CD14-positive monocyte (primary cell): ENCODE data around the gene IL36G. TPM values are rescaled to one million over a fixed set of nuclear protein-coding genes. Genes with fewer than 3 reads are reported as not detected.

Experiments
- DNase-seq, 3 donors: peaks; one replicate each; pipeline ENCODE4 v3.0.0-alpha.2; 2011 to 2022
- H2AFZ ChIP-seq: 2 replicates; pipeline ENCODE4 v1.6.0; 2012; ENCODE audit warnings: mild to moderate bottlenecking, low read depth, low read length, inconsistent platforms; ENCODE audit not compliant: insufficient read depth, poor library complexity, severe bottlenecking
- H3K27ac ChIP-seq, 2 donors: 1 replicate in 1 of 2; 2 replicates in 1 of 2; pipeline ENCODE4 v1.5.1; 2012 to 2013; ENCODE audit warnings: low read length in 2 of 2, control low read depth in 1 of 2, inconsistent platforms in 1 of 2, low read depth in 1 of 2, mild to moderate bottlenecking in 1 of 2
- H3K27me3 ChIP-seq, 2 donors: one replicate each; pipeline versions ENCODE4 v1.6.0 to v1.6.1; 2011 to 2013; ENCODE audit warnings: low read length in 2 of 2; ENCODE audit not compliant: control insufficient read depth in 2 of 2, insufficient read depth in 2 of 2
- H3K36me3 ChIP-seq, 2 donors: replicated peaks in 1 of 2; 1 replicate in 1 of 2; 2 replicates in 1 of 2; pipeline versions ENCODE4 v1.5.1 to v1.6.1; 2012 to 2013; ENCODE audit warnings: low read length in 2 of 2, control low read depth in 1 of 2, inconsistent platforms in 1 of 2, mild to moderate bottlenecking in 1 of 2; ENCODE audit not compliant: insufficient read depth in 2 of 2, control insufficient read depth in 1 of 2
- H3K4me1 ChIP-seq, 2 donors: 1 replicate in 1 of 2; 2 replicates in 1 of 2; pipeline versions ENCODE4 v1.5.1 to v1.6.1; 2012 to 2013; ENCODE audit warnings: low read length in 2 of 2, control low read depth in 1 of 2, inconsistent platforms in 1 of 2, mild to moderate bottlenecking in 1 of 2, moderate library complexity in 1 of 2; ENCODE audit not compliant: insufficient read depth in 2 of 2, control insufficient read depth in 1 of 2
- H3K4me2 ChIP-seq: replicated peaks from 2 replicates; pipeline ENCODE3; 2012; ENCODE audit warnings: low read length, moderate library complexity, mild to moderate bottlenecking; ENCODE audit not compliant: poor library complexity, severe bottlenecking; ENCODE audit errors: extremely low read depth
- H3K4me3 ChIP-seq, 3 experiments: fragments of 200-600 bp in 1 of 3; sonication (generic) in 1 of 3; replicated peaks in 1 of 3; 1 replicate in 2 of 3; 2 replicates in 1 of 3; pipeline ENCODE4 v1.5.1; 2011 to 2013; ENCODE audit warnings: low read length in 3 of 3, mild to moderate bottlenecking in 3 of 3, control low read depth in 2 of 3, low read depth in 2 of 3, inconsistent platforms in 1 of 3, moderate library complexity in 1 of 3
- H3K79me2 ChIP-seq: 2 replicates; pipeline ENCODE4 v1.6.0; 2012; ENCODE audit warnings: mild to moderate bottlenecking, control low read depth, inconsistent platforms, low read length, moderate library complexity; ENCODE audit not compliant: insufficient read depth
- H3K9ac ChIP-seq: 2 replicates; pipeline ENCODE4 v1.6.0; 2017; ENCODE audit warnings: low read length, mild to moderate bottlenecking; ENCODE audit not compliant: insufficient read depth, poor library complexity, severe bottlenecking
- H3K9me3 ChIP-seq, 2 donors: replicated peaks in 1 of 2; 1 replicate in 1 of 2; 2 replicates in 1 of 2; pipeline versions ENCODE4 v1.5.1 to v1.6.1; 2012 to 2013; ENCODE audit warnings: low read length in 2 of 2, control low read depth in 1 of 2; ENCODE audit not compliant: control insufficient read depth in 1 of 2, insufficient read depth in 1 of 2
- H4K20me1 ChIP-seq: 2 replicates; pipeline ENCODE4 v1.6.0; 2012; ENCODE audit warnings: mild to moderate bottlenecking, low read length, control low read depth, moderate library complexity; ENCODE audit not compliant: insufficient read depth
- H3K27ac Mint-ChIP-seq, 7 donors: one replicate each; pipeline ENCODE4 v1.8.0; 2020; ENCODE audit warnings: mild to moderate bottlenecking in 7 of 7, mixed read lengths in 7 of 7, moderate library complexity in 6 of 7, inconsistent platforms in 2 of 7
- H3K27me3 Mint-ChIP-seq, 3 donors: one replicate each; pipeline ENCODE4 v1.8.0; 2021 to 2022; ENCODE audit warnings: low read depth in 3 of 3, mild to moderate bottlenecking in 3 of 3, mixed read lengths in 3 of 3, moderate library complexity in 3 of 3, inconsistent platforms in 1 of 3
- H3K36me3 Mint-ChIP-seq, 2 donors: one replicate each; pipeline ENCODE4 v1.8.0; 2020; ENCODE audit warnings: mixed read lengths in 2 of 2, inconsistent platforms in 1 of 2, mild to moderate bottlenecking in 1 of 2
- H3K4me1 Mint-ChIP-seq: one replicate; pipeline ENCODE4 v1.8.0; 2020; ENCODE audit warnings: mild to moderate bottlenecking, mixed read lengths
- H3K4me3 Mint-ChIP-seq, 2 donors: one replicate each; pipeline ENCODE4 v1.8.0; 2020; ENCODE audit warnings: mild to moderate bottlenecking in 2 of 2, mixed read lengths in 2 of 2, moderate library complexity in 1 of 2
- H3K9me3 Mint-ChIP-seq, 7 donors: one replicate each; pipeline ENCODE4 v1.8.0; 2020 to 2022; ENCODE audit warnings: mixed read lengths in 7 of 7, mild to moderate bottlenecking in 6 of 7, moderate library complexity in 6 of 7, inconsistent platforms in 2 of 7
- CTCF ChIP-seq: fragments of 200-600 bp; IDR thresholded peaks from one replicate; pipeline ENCODE4 v1.8.0; 2022; ENCODE audit warnings: antibody characterized with exemption, mild to moderate bottlenecking
- WGBS: methylation state at CpG from one replicate; pipeline ENCODE4 v1.1.5; 2013; ENCODE audit warnings: missing lambda C conversion rate; ENCODE audit not compliant: insufficient coverage; 5-methylcytosine and 5-hydroxymethylcytosine counted together
- intact Hi-C, 2 donors: fragments of 100-400 bp; cut with micrococcal nuclease; formaldehyde crosslinking; loops; one replicate each; pipeline versions ENCODE4 v1.15.0 to v1.15.1; 2023
- polyA plus RNA-seq, 3 donors: library from polyadenylated mRNA; depleted of rRNA in 1 of 3; unstranded in 2 of 3; stranded (reverse) in 1 of 3; fragments of 300-500 nt in 2 of 3; fragments of >200 nt in 1 of 3; fragmentation: Illumina TruSeq in 2 of 3; gene quantifications; 1 replicate in 2 of 3; 2 replicates in 1 of 3; pipeline ENCODE4 v1.2.3, GENCODE V29; 2012 to 2021

IL36G gene
- polyA plus RNA-seq, 3 donors: not detected

- H3K79me2 ChIP-seq: no peaks in the 10 kb centered on the region
- no peak overlapping the region for H3K4me2 ChIP-seq
- Mint-ChIP-seq H3K4me1 (no peaks in the 10 kb centered on the region), H3K4me3 (no peak overlapping the region), H3K27ac (no peak overlapping the region), H3K36me3 (no peaks in the 10 kb centered on the region), H3K9me3 (peaks cover 0 to 9% (median 2%) of the 10 kb centered on the region in 7 donors), H3K27me3 (peaks cover 0 to 4% (median 4%) of the 10 kb centered on the region in 3 donors)
- intact Hi-C loops: no loop called here
- no peak for DNase-seq
- no peak overlapping the region for H3K27ac ChIP-seq
- no peak overlapping the region for H3K4me3 ChIP-seq
- no peaks in the 10 kb centered on the region for H3K27me3 ChIP-seq
- H4K20me1 ChIP-seq: no peaks in the 10 kb centered on the region
- TF ChIP-seq CTCF: no peak
- H3K9ac ChIP-seq: no peak overlapping the region
- no peaks in the 10 kb centered on the region for H3K36me3 ChIP-seq
- no CpG with 5 or more reads among the region's 1 CpG for WGBS
- H2AFZ ChIP-seq: no peak overlapping the region
- no peaks in the 10 kb centered on the region for H3K4me1 ChIP-seq
- H3K9me3 ChIP-seq: peaks cover 0 to 1% of the 10 kb centered on the region in 2 donors
Measured at GRCh38 chr2:113009622-113010021, 31.8 kb downstream of the IL36G start.

DNA sequence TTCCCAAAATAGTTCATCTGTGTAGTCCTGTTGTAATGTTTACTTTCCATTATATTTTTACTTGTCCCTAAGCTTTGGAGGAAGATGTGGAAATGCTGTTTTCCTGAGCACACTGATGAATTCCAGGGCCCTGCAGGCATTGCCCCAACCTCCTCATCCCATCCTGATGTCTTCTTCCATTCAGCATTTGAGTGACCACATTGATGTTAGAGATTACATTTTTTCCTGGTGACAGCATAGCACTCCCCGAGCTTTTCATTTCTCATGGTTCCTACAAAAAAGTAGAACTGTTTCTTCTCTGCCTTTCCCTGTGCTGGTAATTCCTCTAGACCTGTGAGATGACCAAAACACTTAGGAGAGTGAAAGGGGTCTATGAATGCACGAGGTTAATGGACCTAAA, 32.3 kb downstream of the IL36G start:
- H3K27ac Mint-ChIP-seq: no peak overlapping the region
- Histone ChIP-seq H4K20me1 (no peaks in the 10 kb centered on the region), H3K9me3 (peaks cover 0 to 2% of the 10 kb centered on the region in 2 donors), H3K4me3 (no peak overlapping the region), H3K36me3 (no peaks in the 10 kb centered on the region), H3K9ac (no peak overlapping the region), H3K4me2 (no peak overlapping the region), H2AFZ (no peak overlapping the region), H3K27me3 (no peaks in the 10 kb centered on the region), H3K79me2 (no peaks in the 10 kb centered on the region), H3K27ac (no peak overlapping the region), H3K4me1 (no peaks in the 10 kb centered on the region)
- intact Hi-C loops: no loop called here
- peak overlapping the region in 1 of 2 donors; percentile 27 for H3K4me3 Mint-ChIP-seq
- H3K27me3 Mint-ChIP-seq: peaks cover 3 to 4% (median 4%) of the 10 kb centered on the region in 3 donors
- 33% methylated on average over 1 of the region's 2 CpGs for WGBS
- no peak for TF ChIP-seq CTCF
- H3K4me1 Mint-ChIP-seq: no peaks in the 10 kb centered on the region
- no peaks in the 10 kb centered on the region for H3K36me3 Mint-ChIP-seq
- DNase-seq: no peak
- H3K9me3 Mint-ChIP-seq: peaks cover 0 to 12% (median 2%) of the 10 kb centered on the region in 7 donors
